Testis (tissue), 2 donors: ENCODE measurements around the gene TIAM2.

Experiments used
- POLR2A ChIP-seq: fragments of 450-650 bp; IDR thresholded peaks from one replicate; pipeline ENCODE4 v1.6.1; 2017; ENCODE audit warnings: antibody characterized with exemption, mild to moderate bottlenecking, moderate library complexity
- TF ChIP-seq, protein P1 (sequence below), 3 experiments: fragments of 450-650 bp in 2 of 3; fragments of 200-600 bp in 1 of 3; sonication (generic) in 1 of 3; IDR thresholded peaks; one replicate each; pipeline ENCODE4 v1.5.1; 2016 to 2019; ENCODE audit warnings: antibody characterized with exemption in 3 of 3, mild to moderate bottlenecking in 2 of 3, moderate library complexity in 1 of 3

DNA sequence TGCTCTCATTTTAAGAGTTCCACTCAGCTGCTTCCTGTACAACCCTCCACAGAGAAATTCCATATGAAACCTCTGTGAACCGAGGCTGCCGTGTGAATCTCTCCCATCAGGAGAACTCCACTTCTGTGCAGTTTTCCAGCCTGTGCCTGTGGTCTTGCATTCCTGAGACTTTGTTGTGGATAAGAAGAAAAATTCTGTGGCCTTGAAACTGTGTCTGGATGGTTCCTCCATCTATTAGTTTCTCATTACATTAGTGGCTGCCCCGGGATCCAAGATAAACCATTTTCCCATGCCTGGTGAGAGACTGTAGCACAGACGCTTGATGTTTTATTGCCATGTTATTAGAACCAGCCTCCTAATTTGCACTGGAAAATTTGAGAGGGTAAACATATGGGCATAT, 40.8 kb upstream of the TIAM2 start:
- TF ChIP-seq, protein P1, sequence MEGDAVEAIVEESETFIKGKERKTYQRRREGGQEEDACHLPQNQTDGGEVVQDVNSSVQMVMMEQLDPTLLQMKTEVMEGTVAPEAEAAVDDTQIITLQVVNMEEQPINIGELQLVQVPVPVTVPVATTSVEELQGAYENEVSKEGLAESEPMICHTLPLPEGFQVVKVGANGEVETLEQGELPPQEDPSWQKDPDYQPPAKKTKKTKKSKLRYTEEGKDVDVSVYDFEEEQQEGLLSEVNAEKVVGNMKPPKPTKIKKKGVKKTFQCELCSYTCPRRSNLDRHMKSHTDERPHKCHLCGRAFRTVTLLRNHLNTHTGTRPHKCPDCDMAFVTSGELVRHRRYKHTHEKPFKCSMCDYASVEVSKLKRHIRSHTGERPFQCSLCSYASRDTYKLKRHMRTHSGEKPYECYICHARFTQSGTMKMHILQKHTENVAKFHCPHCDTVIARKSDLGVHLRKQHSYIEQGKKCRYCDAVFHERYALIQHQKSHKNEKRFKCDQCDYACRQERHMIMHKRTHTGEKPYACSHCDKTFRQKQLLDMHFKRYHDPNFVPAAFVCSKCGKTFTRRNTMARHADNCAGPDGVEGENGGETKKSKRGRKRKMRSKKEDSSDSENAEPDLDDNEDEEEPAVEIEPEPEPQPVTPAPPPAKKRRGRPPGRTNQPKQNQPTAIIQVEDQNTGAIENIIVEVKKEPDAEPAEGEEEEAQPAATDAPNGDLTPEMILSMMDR (IDR thresholded peaks at IDR 0.05) = no peak
- no peak for TF ChIP-seq POLR2A
